Stimulated activated CD8-positive, alpha-beta memory T cell treated with anti-CD3 and anti-CD28 coated beads, Interleukin-12 subunit alpha, Interleukin-12 subunit beta, amount 100 ng/mL, for 24 hours (primary cell): ENCODE measurements around the gene TAGLN3.

Source experiments
- DNase-seq: peaks from one replicate; pipeline ENCODE4 v3.0.0-alpha.2; 2020; ENCODE audit errors: extremely low read depth

Gene TAGLN3

DNA sequence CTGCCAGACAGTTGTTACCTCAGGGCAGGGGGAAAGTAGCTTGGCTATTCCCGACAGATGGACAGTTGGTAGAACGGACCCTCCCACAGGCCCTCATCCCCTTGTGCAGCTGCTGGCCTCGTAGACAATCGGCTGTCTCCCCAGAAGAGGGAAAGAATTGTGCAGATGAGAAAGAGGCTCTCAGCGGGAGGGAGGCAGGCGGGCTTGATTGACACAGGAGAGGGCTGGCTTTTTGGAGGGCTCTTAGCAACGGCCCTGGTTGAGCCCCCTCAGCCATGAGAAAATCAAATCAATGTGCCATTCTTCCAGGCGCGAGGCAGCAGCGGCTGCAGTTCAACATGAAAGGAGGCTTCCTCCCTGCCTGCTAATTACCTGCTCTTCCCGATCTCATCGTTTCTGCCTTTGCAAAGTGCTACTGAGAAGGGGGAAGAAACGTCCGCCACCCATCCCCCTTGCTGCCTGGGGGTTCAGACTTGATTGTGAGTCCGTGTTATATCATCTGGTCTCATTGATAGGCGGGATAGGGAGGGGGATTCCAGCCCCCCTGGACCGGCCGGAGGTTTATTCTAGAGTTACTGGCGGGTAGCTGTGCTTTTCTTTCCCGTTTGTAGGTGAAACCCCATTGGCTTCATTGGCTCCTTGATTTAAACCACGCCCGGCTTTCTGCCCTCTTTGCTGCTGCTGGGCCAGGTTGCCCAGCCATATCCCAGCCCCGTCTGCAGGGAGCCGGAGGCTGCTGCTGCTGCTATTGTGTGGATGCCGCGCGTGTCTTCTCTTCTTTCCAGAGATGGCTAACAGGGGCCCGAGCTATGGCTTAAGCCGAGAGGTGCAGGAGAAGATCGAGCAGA is at the start of gene TAGLN3:
TSS of gene TAGLN3 (plus strand) at position 287 of the 848 bp plus-strand sequence. CDS start at position 788, 501 bp downstream.
- DNase-seq = no peak

DNA sequence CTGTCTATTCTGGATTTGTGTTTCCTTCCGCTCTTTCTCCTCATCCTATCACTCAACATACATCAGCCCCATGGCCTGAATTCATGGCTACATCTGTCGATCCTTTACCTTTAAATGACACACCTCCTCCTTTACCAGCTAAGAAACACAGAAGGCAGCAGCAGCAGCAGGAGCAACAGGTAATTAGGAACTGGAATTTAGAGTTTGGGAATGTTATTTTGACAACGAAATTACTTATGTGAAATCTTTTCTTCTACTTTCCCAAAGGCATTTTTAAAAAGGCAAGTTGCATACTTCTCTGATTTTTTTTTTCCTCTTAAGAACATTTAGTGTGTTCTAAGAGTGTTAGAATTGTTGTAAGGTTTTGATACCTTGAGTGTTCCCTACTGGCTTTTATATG is 49.0 kb upstream of the TAGLN3 start:
- no peak for DNase-seq

DNA sequence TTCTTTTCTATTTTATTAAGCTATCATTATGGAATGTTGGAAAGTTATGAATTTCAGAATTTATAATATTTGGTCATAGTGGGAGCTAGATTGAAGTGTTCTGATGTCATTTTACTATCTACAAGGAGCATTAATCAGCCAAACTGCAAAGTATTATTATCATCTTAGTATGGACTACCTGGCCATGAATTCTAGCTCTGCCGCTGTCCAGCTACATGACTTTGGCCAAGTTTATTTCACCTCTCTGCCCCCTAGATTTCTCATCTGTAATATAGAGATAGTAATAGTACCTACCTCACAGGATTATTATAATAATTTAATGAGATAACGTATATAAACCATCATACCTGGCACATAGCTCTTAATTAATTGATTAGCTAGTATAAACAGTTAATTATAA is 47.7 kb upstream of the TAGLN3 start:
- DNase-seq = no peak

DNA sequence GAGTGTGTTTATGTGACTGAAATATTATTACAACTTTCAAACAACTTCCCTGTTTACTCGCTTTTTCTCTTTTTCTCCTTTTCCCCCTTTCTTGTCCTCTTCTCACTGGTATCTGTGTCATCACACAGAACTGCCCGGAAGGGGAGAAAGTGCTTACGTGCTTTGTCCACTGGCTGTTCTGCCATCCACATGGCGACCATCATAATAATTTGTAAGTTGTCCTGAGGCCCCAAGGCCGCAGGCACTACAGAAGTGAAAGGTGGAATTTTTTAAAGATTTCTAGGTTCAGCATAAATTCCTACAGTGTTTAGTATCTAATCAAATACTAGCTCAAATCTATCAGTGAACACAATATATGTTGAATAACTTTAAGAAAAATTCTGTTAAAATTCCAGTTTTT is 46.6 kb upstream of the TAGLN3 start:
- no peak for DNase-seq

DNA sequence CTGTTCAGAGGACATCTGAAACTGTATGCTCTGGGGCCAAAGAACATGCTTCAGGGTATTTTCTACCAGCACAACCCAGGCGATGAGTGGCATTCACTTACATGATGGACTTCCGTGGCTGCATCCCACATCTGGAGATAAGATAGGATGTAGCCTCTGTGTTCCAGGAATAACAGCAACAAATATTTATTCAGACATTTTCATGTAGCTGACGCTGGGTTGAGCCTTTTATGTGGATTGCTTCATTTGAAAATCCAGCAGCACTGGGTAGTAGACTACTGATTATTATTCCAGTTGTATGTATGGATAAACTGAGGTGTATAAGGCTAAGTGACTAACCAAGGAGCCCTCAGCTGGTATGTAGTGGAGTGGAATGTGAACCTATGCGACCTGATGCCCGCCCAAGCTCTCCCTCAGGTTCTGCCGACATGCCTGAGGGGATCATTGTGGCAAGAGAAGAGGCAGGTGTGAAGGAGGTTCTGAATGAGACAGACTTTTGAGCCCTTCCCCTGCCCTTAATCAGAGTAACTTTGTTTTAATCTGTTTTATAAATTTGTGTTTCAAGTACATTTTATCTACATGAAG is 45.8 kb upstream of the TAGLN3 start:
- no peak for DNase-seq

DNA sequence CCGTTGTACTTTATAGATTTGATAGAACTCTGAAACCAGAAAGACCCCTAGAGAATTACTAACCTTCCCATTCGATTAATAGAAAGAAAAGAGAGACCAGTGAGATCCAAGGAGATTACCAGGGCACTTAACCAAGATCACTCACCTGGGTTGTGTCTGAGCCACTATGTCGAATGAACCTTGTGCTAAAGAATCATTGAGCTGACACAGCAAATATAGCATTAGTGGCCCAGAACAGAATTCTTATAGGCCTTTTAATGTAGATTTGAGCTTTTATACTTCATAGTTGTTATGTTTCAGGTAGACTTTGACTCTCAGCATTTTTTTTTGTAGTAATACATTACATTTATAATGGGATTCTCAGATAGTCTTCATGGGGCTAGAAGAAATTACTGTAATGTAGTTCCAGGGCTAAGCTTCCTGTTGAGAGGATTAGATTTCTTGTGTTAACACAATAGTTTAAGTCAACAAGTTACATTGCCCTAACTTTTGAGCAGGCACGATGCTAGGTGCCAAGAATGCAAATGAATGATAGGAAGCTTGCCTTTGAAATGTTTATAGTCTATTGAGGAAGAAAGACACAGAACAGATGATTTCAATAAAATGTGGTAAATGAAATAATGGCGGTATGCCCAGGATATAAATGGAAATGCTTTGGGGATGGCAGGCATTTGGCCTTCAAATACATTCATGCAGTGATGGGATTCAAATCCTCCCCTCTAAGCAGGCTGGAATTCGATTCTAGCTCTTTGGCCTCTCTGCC is 44.3 kb upstream of the TAGLN3 start:
- DNase-seq = no peak

DNA sequence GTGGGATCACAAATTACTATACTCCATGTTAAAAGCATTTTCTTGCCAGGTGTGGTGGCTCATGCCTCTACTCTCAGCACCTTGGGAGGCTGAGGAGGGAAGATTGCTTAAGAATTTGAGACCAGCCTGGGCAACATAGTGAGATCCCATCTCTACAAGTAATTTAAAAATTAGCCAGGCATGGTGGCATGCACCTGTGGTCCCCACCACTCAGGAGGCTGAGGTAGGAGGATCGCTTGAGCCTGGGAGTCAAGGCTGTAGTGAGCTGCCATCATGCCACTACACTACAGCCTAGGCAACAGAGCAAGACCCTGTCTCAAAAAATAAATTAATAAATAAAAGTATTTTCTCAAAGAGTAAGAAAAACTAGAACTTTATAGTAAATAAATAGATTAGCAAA is 42.8 kb upstream of the TAGLN3 start:
- no peak for DNase-seq

DNA sequence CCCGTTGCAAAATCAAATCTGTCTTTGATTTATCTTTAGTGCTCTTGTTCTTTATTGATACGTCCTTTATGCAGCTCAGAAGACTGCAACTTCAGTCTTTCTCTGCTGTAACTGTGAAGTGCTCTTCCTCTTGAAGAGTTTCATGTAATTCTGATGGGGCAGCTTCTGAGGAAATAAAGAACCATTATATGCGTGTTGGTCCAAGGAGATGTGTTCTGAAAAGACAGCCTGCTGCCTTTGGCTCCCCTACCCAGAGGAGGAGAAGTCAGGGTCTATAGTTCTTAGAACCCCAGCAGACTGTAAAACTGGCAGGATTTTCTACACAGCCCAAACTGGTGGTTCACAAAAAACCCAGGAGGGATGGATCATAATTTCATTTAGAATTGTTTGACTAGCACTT is 42.3 kb upstream of the TAGLN3 start:
- DNase-seq = no peak

DNA sequence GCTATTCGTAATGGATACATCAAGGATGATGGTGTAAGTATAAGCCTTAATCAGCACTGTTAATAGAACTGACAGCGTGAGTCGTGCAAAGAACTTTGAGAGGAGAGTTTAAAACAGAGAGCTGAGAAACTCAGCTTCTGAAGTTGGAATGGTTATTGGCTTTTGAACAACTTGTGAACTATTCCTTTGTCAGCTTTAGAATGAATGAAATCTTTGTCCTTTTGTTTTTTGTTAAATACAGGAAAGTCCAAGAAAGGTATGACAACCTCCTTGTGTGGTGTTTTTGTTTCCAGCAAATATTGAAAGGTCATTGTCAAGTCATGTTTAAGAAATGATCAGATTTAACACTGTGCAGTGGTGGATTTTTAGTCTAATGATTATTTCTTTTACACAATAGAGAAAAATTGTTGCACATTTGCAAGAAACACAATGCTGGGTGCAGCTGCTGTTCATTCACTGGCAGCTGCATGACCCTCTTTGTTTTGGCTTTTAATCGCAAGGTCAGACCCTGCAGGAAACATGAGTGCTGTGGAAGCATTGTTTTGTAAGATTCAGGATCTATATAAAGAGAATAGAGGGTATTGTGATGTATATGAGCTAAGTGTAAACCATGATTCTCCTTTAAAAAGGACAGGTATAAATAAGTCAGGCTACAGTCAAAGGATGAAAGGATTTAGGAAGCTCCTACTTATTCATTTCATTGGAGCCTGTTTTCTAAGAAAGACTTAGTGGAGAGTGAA is 41.6 kb upstream of the TAGLN3 start:
- no peak for DNase-seq

DNA sequence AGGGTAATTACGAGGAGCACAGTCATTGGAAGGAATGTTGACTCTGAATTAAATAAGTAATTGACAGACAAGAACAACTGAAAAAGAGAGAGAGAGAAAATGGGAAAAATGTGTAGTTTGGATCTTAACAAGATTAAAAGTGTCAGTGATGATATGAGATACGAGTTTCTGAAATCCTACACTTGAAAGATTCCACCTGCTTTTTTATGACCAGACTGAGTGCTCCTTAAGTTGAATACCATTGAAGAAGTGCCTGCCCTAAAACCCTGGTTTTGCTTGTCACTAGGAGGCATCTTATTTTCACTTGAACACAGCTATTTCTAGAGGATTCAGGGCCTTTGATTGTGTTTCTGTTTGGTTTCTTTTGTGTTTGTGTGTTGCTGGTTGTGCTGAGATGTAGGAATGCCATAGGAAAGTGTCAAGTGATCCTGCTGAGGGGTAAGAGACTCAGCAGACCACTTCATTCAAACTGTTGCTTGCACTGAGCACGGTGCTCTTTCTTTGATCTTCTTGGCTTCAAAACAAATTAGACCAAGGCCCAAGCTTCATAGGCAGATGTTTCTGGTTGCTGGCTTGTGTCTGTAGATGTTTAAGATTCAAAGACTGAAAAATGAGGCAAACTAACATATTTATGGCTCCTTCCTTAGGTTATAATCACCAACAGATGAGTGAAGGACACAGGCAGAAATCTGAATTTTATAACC is 37.1 kb upstream of the TAGLN3 start:
- no peak for DNase-seq

DNA sequence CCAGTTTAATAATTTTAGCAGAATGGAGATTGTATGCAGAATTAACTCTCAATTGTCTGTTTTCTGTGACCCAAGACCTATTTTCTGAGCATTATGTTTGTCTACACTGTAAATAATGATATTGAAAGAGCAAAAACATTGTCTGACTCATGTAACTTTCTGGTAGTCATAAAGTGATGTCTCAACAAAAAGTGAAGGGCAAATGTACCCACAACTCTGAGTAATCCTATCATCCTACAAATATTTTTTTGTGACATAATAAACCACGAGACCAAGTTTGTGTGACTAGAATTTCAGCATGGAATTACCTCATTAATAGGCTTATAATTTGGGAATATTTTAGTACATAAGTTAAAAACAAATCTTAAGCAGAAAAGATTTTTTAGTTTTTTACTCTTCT is 35.3 kb upstream of the TAGLN3 start:
- DNase-seq = no peak

DNA sequence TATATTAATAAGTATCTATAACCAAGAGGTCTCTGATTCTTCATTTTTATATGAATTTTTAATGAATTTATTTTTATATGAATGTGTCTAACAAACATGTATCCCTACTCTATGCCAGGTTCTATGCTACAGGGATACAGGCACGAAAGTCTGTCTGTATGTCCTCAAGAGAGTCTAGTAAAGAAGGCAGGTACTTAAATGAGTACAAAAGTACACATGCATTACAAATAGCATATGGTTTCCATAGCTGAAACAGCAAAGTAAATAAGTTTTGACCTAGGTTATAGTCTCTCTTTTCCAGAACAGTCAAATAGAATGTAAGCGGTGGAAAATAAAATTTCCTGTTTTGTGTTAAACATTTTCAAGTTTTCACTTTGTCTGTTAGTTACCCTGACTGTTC is 33.2 kb upstream of the TAGLN3 start:
- no peak for DNase-seq

DNA sequence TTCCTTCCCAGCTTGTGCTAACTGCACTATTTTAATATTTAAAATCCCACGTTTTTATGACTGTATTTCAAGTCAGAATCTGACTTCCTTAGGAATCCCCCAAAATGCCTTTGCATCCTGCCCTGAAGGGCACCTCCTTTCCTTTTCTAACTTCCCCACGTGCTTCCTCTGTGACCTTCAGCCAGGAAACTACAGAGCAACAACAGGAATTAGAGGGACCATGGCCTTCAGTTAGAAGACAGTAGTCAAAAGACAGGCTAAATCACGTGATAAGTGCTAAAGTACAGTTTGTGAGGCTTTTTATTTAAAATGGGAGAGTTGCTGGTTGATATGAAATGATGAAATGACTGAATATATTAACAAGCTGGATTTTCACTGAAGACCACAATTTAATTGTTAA is 31.7 kb upstream of the TAGLN3 start:
- no peak for DNase-seq

DNA sequence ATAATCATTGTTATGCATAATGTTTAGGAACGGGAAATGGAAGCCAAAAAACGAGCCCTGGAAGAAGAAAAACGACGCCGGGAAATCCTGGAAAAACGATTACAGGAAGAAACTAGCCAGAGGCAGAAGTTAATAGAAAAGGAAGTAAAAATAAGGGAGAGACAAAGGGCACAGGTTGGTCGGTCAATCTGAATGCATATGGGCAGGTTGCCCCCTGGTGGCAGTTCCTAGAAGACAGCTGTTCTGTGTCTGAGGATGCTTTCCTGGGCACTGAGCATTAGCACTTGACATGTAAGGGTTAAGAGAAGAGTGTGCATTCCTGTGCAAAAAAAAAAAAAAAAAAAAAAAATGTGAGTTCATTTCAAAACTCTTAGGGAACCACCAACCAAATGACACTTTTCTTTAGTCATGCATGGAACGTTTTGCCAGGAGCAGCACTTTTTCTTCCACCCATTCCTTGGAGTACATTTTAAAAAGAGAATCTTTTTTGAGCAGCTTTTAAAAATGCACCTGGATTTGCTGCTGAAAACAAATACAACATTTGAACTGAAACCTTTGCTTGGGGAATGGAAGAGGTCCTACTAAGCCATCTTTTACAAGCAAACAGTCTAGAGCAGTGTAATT is 31.0 kb upstream of the TAGLN3 start:
- DNase-seq = peak; percentile 54

DNA sequence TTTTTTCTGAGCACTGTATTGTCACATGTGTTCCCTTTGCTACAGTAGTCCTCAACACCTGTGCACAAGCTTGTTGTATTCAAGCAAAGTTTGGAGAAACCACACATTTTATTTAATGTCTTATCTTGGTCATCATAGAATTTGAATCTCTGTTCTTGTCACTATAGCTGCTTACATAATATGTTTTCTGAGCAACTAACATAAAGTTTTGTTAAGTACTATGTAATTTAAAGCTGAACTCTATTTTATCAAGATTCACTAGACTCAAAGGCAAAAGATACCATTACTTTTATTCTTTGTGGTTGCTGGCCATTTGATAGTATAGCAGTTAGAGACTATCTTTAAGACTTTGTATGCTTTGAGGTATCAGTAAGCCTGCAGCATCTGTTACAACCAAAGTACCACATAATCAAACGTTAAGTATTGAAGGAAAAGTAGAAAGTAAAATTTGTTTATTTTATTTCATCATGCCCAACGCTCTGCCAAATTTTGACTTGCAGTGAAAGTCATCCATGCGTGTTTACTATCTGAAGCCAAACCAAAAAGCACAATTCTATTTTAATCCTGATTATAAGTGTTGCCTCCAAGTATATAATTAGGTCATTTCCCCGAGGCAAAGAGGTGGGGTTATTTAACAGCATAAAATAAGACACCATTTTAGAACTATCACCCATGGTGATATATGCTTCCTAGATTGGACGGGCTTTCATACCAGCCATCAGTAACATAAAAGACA is 30.2 kb upstream of the TAGLN3 start:
- no peak for DNase-seq

DNA sequence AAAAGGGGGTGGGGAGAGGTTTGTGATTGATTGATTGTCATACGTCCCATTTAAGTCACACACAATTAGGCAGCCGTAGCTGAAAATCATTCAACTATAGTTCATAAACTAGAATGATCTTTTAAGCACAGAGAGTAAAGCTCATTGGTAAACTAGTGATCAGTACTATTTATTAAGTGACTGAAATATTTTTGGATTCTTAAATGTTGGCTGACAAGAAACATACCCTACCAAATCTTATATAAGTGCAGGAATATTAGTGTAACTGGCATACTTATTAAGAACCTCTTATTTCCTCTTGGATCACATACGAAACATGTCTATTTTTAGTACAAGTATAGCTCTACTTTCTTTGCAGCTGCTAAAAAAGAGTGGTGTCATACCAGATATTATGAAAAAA is 28.3 kb upstream of the TAGLN3 start:
- DNase-seq = no peak

DNA sequence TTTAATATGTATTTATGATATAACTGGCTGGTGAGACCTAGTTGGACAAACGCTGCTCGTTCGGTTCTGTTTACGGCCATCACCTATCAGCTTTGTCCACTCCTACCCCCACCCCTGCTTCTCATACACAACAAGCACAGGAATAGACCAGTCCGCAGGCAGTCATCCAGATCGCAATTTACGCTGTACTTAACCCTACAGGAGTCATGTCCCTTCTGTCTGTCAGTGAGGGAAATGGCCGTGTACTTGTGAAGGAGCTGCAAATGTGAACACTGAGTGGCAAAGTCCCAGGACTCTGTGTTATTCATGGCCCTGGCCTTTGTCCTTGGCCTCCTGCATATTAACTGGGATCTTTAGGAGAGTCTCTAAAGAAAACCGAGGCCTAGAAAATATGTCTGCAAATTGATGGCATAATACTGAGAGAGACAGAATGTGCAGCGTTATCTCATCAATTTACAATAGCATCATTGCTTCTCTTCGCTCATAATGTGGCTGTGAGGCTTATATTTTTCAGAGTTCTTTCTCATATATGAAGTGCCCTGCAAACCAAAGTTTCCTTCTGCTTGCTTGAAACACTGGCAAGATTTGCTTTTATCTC is 27.1 kb upstream of the TAGLN3 start:
- no peak for DNase-seq

DNA sequence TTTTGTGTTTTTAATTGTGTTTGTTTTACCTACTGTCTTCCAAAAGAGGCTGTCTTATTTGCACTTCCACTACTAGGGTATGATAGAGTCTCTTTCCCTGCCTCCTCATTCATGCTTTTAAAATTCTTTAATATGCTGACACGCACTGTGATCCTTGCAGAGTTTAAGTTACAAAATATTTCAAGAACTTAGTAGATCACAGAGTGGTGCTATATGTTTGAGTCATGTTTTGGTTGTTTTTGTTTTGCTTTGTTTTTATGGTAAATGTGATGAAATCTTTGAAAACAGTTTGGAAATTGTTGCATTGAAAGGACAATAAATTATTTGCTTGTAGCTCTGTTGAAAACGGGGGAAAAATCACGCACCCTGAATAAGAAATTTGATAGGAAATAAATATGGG is 25.8 kb upstream of the TAGLN3 start:
- no peak for DNase-seq

DNA sequence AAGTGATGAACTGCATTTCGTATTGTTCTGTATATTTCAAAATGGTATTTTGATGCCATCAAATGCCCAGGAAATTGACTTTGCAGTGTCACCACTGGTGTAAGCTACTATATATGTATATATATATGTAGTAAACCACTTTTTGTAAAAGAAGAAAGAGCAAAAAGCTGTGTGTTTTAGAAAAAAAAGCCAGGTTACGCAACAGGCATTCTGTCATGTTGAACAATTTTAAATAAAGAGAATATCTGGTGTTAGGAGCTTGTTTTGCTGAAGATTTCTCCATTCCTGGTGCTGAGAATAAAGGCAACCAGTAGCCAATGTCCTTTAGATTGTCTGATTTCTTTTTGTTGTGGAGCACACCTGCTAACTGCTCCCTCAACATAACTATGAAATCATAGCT is 23.6 kb upstream of the TAGLN3 start:
- no peak for DNase-seq

DNA sequence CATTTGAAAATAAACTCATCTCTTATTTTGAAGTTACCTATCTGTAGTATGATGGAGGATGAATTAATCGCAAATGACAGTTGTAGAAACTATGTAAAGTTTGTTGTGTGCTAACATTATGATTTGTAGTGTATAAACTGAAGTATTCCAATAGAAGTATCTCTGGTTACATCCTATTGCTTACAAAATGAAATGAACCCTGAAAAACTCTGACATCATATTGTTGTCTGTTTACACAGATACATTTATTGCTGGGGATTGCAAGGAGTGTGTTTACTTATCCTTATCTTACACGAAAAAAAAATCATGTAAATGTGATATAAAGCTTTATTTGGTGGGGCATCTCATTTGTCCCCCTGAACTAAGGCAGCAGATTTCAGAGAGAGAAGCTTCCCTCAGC is 22.5 kb upstream of the TAGLN3 start:
- DNase-seq = no peak
